ENCODE data around the gene KBTBD2.
A peak's percentile ranks its signal among the peaks of the same experiment; 100 is the strongest.
"Not testable (repeated sequence)": the region's sequence is repeated elsewhere in the genome, so short reads cannot be mapped to it uniquely, and the experiment has no call there.

Gene KBTBD2

GRCh38 chr7:32905175-32905662 is 13.7 kb upstream of the KBTBD2 start:
- Histone ChIP-seq H2AFZ (ENCODE audit: low read depth, low read length) (no peak overlapping the region), H3K27ac (ENCODE audit: low read length) (no peak overlapping the region), H3K27me3 (ENCODE audit: insufficient read depth, low read length, poor library complexity) (no peaks in the 10 kb centered on the region), H3K4me2 (ENCODE audit: insufficient read depth, low read length) (peak overlapping the region; percentile 47), H3K4me1 (ENCODE audit: insufficient read depth, low read length) (peaks cover 15% of the 10 kb centered on the region), H3K9ac (ENCODE audit: low read depth, low read length) (no peak overlapping the region), H3K9me3 (ENCODE audit: insufficient read depth, low read length, severe bottlenecking) (no peaks in the 10 kb centered on the region), H3K4me3 (ENCODE audit: low read depth in 1 of 2, low read length in 2 of 2) (peak overlapping the region in 1 of 2 experiments; percentile 28; a peak in 2 of 4 replicates), H3K36me3 (ENCODE audit: insufficient read depth, low read length) (no peaks in the 10 kb centered on the region), H4K20me1 (ENCODE audit: insufficient read depth, low read length) (no peaks in the 10 kb centered on the region), H3K79me2 (ENCODE audit: insufficient read depth, low read length) (no peaks in the 10 kb centered on the region)
- DNase-seq (peak; percentile 85), ATAC-seq (ENCODE audit: insufficient read depth, low read depth) (peak; percentile 98)
- TF ChIP-seq, protein P1, sequence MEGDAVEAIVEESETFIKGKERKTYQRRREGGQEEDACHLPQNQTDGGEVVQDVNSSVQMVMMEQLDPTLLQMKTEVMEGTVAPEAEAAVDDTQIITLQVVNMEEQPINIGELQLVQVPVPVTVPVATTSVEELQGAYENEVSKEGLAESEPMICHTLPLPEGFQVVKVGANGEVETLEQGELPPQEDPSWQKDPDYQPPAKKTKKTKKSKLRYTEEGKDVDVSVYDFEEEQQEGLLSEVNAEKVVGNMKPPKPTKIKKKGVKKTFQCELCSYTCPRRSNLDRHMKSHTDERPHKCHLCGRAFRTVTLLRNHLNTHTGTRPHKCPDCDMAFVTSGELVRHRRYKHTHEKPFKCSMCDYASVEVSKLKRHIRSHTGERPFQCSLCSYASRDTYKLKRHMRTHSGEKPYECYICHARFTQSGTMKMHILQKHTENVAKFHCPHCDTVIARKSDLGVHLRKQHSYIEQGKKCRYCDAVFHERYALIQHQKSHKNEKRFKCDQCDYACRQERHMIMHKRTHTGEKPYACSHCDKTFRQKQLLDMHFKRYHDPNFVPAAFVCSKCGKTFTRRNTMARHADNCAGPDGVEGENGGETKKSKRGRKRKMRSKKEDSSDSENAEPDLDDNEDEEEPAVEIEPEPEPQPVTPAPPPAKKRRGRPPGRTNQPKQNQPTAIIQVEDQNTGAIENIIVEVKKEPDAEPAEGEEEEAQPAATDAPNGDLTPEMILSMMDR (IDR thresholded peaks at IDR 0.05; ENCODE audit: borderline replicate concordance, extremely low read depth, low read length, poor library complexity, severe bottlenecking) = no peak
- TF ChIP-seq EZH2 (IDR thresholded peaks at IDR 0.05; ENCODE audit: borderline replicate concordance, low read depth, low read length, severe bottlenecking) = no peak

GRCh38 chr7:32901629-32902028 is 10.1 kb upstream of the KBTBD2 start:
- Histone ChIP-seq H3K79me2 (ENCODE audit: insufficient read depth, low read length) (no peaks in the 10 kb centered on the region), H3K9me3 (ENCODE audit: insufficient read depth, low read length, severe bottlenecking) (no peaks in the 10 kb centered on the region), H4K20me1 (ENCODE audit: insufficient read depth, low read length) (no peaks in the 10 kb centered on the region), H3K9ac (ENCODE audit: low read depth, low read length) (no peak overlapping the region), H3K27me3 (ENCODE audit: insufficient read depth, low read length, poor library complexity) (no peaks in the 10 kb centered on the region), H3K4me2 (ENCODE audit: insufficient read depth, low read length) (no peak overlapping the region), H3K4me3 (ENCODE audit: low read depth in 1 of 2, low read length in 2 of 2) (no peak overlapping the region), H3K27ac (ENCODE audit: low read length) (no peak overlapping the region), H3K4me1 (ENCODE audit: insufficient read depth, low read length) (peaks cover 15% of the 10 kb centered on the region), H2AFZ (ENCODE audit: low read depth, low read length) (no peak overlapping the region), H3K36me3 (ENCODE audit: insufficient read depth, low read length) (no peaks in the 10 kb centered on the region)
- DNase-seq (no peak), ATAC-seq (ENCODE audit: insufficient read depth, low read depth) (no peak)
- TF ChIP-seq, protein P1 (IDR thresholded peaks at IDR 0.05; ENCODE audit: borderline replicate concordance, extremely low read depth, low read length, poor library complexity, severe bottlenecking) = no peak
- no peak for TF ChIP-seq EZH2 (IDR thresholded peaks at IDR 0.05; ENCODE audit: borderline replicate concordance, low read depth, low read length, severe bottlenecking)

DNA sequence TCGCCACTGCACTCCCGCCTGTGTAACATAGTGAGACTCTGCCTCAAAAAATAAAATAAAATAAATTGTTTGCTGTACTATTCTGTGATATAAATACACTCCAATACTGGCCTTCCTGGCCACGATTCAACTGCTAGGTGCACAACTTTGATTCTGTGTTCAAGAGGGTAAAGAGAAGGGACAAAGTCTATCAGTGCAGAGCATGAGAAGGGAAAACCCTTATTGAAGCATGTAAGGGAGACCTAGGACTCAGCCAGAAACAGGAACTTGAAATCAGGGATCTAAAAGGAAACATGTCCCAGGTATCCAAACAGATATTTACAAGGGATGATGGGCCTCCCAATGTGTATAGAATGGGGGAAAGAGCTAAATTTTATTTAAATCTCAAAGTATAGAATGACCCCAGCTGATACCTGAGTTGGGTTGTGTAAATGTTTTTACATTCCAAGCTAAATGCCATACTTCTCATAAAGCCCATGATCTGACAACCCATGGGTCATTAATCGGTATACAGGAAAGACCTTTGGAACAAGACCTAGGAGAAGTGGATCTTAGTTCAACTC is 9.0 kb upstream of the KBTBD2 start:
- H3K9ac ChIP-seq (ENCODE audit: low read depth, low read length) = no peak overlapping the region
- H3K79me2 ChIP-seq (ENCODE audit: insufficient read depth, low read length) = no peaks in the 10 kb centered on the region
- no peaks in the 10 kb centered on the region for H3K36me3 ChIP-seq (ENCODE audit: insufficient read depth, low read length)
- TF ChIP-seq EZH2 (IDR thresholded peaks at IDR 0.05; ENCODE audit: borderline replicate concordance, low read depth, low read length, severe bottlenecking) = no peak
- TF ChIP-seq, protein P1 (IDR thresholded peaks at IDR 0.05; ENCODE audit: borderline replicate concordance, extremely low read depth, low read length, poor library complexity, severe bottlenecking) = no peak
- ATAC-seq (ENCODE audit: insufficient read depth, low read depth) (no peak), DNase-seq (no peak)
- H3K4me3 ChIP-seq (ENCODE audit: low read depth in 1 of 2, low read length in 2 of 2) = no peak overlapping the region
- H3K9me3 ChIP-seq (ENCODE audit: insufficient read depth, low read length, severe bottlenecking) = no peaks in the 10 kb centered on the region
- H4K20me1 ChIP-seq (ENCODE audit: insufficient read depth, low read length) = no peaks in the 10 kb centered on the region
- peaks cover 13% of the 10 kb centered on the region for H3K4me1 ChIP-seq (ENCODE audit: insufficient read depth, low read length)
- no peaks in the 10 kb centered on the region for H3K27me3 ChIP-seq (ENCODE audit: insufficient read depth, low read length, poor library complexity)
- H3K27ac ChIP-seq (ENCODE audit: low read length) = no peak overlapping the region
- no peak overlapping the region for H2AFZ ChIP-seq (ENCODE audit: low read depth, low read length)
- no peak overlapping the region for H3K4me2 ChIP-seq (ENCODE audit: insufficient read depth, low read length)

DNA sequence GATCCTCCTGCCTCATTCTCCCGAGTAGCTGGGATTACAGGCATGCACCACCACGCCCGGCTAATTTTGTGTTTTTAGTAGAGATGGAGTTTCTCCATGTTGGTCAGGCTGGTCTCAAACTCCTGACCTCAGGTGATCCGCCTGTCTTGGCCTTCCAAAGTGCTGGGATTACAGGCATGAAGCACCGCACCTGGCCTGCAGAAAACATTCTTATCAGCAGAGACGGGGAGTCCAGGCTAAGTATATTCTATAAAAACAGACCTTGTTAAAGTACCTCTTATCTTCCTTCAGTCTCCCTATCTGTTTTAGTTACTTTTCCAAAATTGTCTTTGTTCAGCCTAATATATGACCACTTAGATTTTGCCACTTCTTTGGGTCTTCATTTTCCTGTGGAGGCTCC is 5.8 kb upstream of the KBTBD2 start:
- not testable (repeated sequence) for DNase-seq; H3K79me2 ChIP-seq (ENCODE audit: insufficient read depth, low read length); ATAC-seq (ENCODE audit: insufficient read depth, low read depth); H2AFZ ChIP-seq (ENCODE audit: low read depth, low read length); H4K20me1 ChIP-seq (ENCODE audit: insufficient read depth, low read length); H3K27me3 ChIP-seq (ENCODE audit: insufficient read depth, low read length, poor library complexity); H3K9ac ChIP-seq (ENCODE audit: low read depth, low read length); H3K4me3 ChIP-seq (ENCODE audit: low read depth in 1 of 2, low read length in 2 of 2); H3K36me3 ChIP-seq (ENCODE audit: insufficient read depth, low read length); H3K27ac ChIP-seq (ENCODE audit: low read length); H3K4me2 ChIP-seq (ENCODE audit: insufficient read depth, low read length); H3K9me3 ChIP-seq (ENCODE audit: insufficient read depth, low read length, severe bottlenecking)
- H3K4me1 ChIP-seq (ENCODE audit: insufficient read depth, low read length) = peaks cover 12% of the 10 kb centered on the region
